Upper lobe of right lung (tissue), 1 donor: Measurements from ENCODE around the gene NEU2. TPM values are rescaled to one million over a fixed set of nuclear protein-coding genes. Genes with fewer than 3 reads are reported as not detected.

ENCODE experiments used
- ATAC-seq: fragments of 200-7000 bp; cut with Tn5 transposase; one replicate; pipeline ENCODE4 v1.9.1; 2020; ENCODE audit warnings: mild to moderate bottlenecking, moderate library complexity
- DNase-seq: peaks from one replicate; pipeline ENCODE4 v3.0.0-alpha.2; 2020
- H3K27ac ChIP-seq: fragments of 200-600 bp; one replicate; pipeline ENCODE4 v1.8.0; 2022
- H3K27me3 ChIP-seq: fragments of 200-600 bp; one replicate; pipeline ENCODE4 v1.8.0; 2022; ENCODE audit warnings: mild to moderate bottlenecking
- H3K36me3 ChIP-seq: fragments of 200-600 bp; one replicate; pipeline ENCODE4 v1.8.0; 2022
- H3K4me1 ChIP-seq: fragments of 200-600 bp; one replicate; pipeline ENCODE4 v1.8.0; 2022
- H3K4me3 ChIP-seq: fragments of 200-600 bp; one replicate; pipeline ENCODE4 v1.8.0; 2022; ENCODE audit warnings: mild to moderate bottlenecking
- H3K9me3 ChIP-seq: fragments of 200-600 bp; one replicate; pipeline ENCODE4 v1.8.0; 2022
- intact Hi-C: fragments of 100-400 bp; cut with DNase I; formaldehyde crosslinking; loops from one replicate; pipeline ENCODE4 v1.11.0; 2022
- total RNA-seq: library from RNA; stranded (reverse); fragmentation: NEBNext Ultra II Directional; extraction: Animal tissue kit (Norgen Biotek cat#: 25700); gene quantifications from one replicate; pipeline ENCODE4 v1.2.1, GENCODE V29; 2021
- TF ChIP-seq, protein P1 (sequence below): fragments of 200-600 bp; IDR thresholded peaks from one replicate; pipeline ENCODE4 v1.8.0; 2022; ENCODE audit warnings: antibody characterized with exemption
- donor health status: DM: no; HTN: yes; CAD: no; lungs with severe emphysema.

Gene NEU2
- total RNA-seq, 1 donor from 2014 or later: not detected

DNA sequence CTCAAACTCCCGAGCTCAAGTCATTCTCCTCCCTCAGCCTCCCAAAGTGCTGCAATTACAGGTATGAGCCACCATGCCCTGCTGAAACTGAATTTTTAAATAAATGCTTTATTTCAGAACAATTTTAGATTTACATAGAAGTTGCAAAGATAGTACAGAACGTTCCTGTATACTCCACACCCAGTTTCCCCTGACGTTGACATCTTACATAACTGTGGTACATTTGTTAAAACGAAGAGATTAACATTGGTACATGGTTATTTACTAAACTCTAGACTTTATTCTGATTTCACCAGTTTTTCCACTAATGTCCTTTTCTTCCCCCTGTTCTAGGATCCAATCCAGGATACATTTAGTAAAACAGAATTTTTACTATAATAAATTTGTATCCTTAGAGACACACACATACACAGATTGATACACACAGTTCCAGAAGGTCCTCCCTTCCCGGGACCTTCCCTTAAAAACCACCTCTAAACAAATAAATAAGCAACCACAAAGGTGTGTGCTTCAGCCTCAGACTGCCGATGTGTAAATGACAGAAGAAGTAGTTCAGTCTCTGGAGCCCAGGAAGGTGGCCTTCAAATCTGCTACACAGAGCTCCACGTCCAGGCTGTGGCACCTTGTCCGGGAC lies 6.9 kb downstream of the NEU2 start:
- TF ChIP-seq, protein P1, sequence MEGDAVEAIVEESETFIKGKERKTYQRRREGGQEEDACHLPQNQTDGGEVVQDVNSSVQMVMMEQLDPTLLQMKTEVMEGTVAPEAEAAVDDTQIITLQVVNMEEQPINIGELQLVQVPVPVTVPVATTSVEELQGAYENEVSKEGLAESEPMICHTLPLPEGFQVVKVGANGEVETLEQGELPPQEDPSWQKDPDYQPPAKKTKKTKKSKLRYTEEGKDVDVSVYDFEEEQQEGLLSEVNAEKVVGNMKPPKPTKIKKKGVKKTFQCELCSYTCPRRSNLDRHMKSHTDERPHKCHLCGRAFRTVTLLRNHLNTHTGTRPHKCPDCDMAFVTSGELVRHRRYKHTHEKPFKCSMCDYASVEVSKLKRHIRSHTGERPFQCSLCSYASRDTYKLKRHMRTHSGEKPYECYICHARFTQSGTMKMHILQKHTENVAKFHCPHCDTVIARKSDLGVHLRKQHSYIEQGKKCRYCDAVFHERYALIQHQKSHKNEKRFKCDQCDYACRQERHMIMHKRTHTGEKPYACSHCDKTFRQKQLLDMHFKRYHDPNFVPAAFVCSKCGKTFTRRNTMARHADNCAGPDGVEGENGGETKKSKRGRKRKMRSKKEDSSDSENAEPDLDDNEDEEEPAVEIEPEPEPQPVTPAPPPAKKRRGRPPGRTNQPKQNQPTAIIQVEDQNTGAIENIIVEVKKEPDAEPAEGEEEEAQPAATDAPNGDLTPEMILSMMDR: no peak
- no peaks in the 10 kb centered on the region for H3K9me3 ChIP-seq
- H3K27me3 ChIP-seq: no peaks in the 10 kb centered on the region
- H3K36me3 ChIP-seq: no peaks in the 10 kb centered on the region
- ATAC-seq (no peak), DNase-seq (no peak)
- H3K4me3 ChIP-seq: no peak overlapping the region
- no peaks in the 10 kb centered on the region for H3K4me1 ChIP-seq
- intact Hi-C loops: no loop called here
- H3K27ac ChIP-seq: no peak overlapping the region

DNA sequence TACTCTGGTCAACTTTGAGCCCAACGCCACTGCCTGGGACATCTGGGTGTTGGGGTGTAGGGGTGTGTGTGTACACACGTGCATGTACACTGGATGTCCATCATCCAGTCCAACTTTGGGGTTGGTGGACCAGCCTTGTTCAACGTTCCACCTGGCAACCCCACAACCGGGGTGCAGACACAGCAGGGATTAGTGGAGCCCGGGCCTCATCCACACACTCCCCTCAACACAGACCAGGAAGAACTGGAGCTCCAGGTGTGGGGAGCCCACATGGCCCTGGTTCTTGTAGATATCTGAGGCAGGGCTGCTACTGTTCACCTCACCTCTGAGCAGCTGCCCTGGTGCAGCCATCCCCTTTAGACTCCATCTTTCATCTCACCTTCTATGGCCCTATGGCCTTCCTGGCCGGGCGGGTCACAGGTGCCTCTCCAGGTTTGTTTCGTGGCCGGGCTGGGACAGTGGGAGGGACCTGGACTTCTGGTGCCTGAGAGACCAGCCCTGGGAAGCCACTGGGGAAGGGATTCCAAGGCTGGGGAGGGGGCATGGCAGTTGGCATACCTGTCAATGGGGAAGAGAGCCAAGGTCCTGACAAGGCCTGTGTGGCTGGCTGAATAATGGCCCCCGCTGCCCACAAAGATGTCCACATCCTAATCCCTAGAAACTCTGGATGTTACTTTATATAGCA lies 7.5 kb downstream of the NEU2 start:
- DNase-seq (no peak), ATAC-seq (no peak)
- intact Hi-C loops: no loop called here

DNA sequence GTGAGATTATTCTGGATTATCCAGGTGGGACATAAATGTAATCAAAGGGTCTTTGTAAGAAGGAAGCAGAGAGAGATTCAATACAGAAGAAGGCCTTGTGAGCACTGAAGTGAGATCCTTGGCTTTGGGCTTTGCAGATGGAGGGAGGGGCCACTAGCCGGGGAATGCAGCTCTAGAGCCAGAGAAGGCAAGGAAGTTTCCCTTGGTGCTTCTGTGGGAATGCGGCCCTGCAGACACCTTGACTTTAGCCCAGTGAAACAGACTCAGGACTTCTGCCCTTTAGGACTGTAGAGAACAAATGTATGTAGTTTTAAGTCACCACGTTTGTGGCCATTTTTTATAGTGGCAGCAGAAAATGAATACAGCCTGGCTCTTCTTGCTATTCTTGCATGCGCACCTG lies 8.1 kb downstream of the NEU2 start:
- TF ChIP-seq, protein P1: no peak
- DNase-seq (no peak), ATAC-seq (no peak)
- intact Hi-C loops: no loop called here
- no peaks in the 10 kb centered on the region for H3K9me3 ChIP-seq
- no peak overlapping the region for H3K27ac ChIP-seq
- H3K36me3 ChIP-seq: no peaks in the 10 kb centered on the region
- no peaks in the 10 kb centered on the region for H3K27me3 ChIP-seq
- H3K4me3 ChIP-seq: no peak overlapping the region
- H3K4me1 ChIP-seq: no peaks in the 10 kb centered on the region

More for the DNA sequence above, 7.5 kb downstream of the NEU2 start:
- no peaks in the 10 kb centered on the region for H3K9me3 ChIP-seq
- TF ChIP-seq, protein P1: no peak
- no peak overlapping the region for H3K4me3 ChIP-seq
- H3K36me3 ChIP-seq: no peaks in the 10 kb centered on the region
- no peaks in the 10 kb centered on the region for H3K4me1 ChIP-seq
- no peak overlapping the region for H3K27ac ChIP-seq
- no peaks in the 10 kb centered on the region for H3K27me3 ChIP-seq

DNA sequence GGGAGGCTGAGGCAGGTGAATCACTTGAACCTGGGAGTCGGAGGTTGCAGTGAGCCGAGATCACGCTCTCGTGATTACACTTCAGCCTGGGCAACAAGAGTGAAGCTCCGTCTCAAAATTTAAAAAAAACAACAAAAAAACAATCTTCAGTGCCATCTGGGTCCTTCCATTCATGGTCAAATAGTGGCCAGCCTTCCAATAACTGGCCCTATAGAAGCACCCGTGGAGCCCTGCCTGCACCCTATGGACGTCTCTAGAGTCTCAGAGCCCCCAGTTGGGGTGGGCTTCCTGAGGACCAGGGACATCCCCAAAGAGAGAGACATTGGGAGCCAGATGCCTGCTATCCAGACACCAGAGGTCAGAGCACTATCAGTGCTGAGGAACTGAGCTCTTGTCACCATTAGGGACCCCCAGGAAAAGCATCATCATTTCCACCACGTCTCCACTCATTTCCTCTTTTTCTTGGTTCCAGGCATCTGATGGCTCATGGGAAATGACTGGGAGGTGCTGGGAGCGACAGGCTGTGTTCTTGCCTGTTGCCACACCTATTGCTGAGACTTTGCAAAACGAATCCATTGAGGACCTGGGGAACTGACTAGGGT lies 9.4 kb downstream of the NEU2 start:
- no peaks in the 10 kb centered on the region for H3K4me1 ChIP-seq
- H3K4me3 ChIP-seq: no peak overlapping the region
- H3K27me3 ChIP-seq: no peaks in the 10 kb centered on the region
- H3K27ac ChIP-seq: no peak overlapping the region
- ATAC-seq (no peak), DNase-seq (peak; percentile 39)
- intact Hi-C loops: no loop called here
- H3K36me3 ChIP-seq: no peaks in the 10 kb centered on the region
- H3K9me3 ChIP-seq: no peaks in the 10 kb centered on the region
- TF ChIP-seq, protein P1: no peak

DNA sequence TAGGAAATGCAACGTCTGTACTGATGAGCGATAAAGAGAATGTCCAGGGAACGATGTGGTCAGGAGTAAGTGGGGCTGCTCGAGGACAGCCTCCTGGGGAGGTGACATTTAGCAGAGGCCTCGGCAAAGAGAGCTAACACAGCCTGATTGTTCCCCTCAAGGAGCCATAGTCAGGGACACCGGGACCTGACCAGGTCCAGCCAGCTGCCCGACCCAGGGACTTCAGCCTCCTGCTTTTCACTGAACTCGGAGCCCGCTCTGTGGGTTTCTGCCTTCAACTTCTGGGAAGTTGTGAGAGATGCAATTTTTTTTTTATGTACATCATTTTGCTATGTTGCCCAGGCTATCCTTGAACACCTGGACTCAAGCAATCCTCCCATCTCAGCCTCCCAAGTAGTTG lies 10.1 kb downstream of the NEU2 start:
- Histone ChIP-seq H3K27ac (no peak overlapping the region), H3K9me3 (no peaks in the 10 kb centered on the region), H3K4me3 (no peak overlapping the region), H3K4me1 (no peaks in the 10 kb centered on the region), H3K36me3 (no peaks in the 10 kb centered on the region), H3K27me3 (no peaks in the 10 kb centered on the region)
- no peak for ATAC-seq
- TF ChIP-seq, protein P1: no peak
- intact Hi-C loops: no loop called here
- DNase-seq: no peak
